CD4-positive, CD25-positive, alpha-beta regulatory T cell (primary cell): ENCODE data around the gene WDR37. TPM values are rescaled to one million over a fixed set of nuclear protein-coding genes. Genes with fewer than 3 reads are reported as not detected.

Experiments used
- ATAC-seq, 2 donors: fragments of 150-1000 bp; cut with Tn5 transposase; one replicate each; pipeline ENCODE4 v1.10.0; 2021; ENCODE audit warnings: low read depth in 2 of 2, moderate number of reproducible peaks in 2 of 2, moderate library complexity in 1 of 2
- DNase-seq, 3 donors: peaks; one replicate each; pipeline versions ENCODE4 v3.0.0 to v3.0.0-alpha.2; 2012 to 2022; ENCODE audit warnings: mixed read lengths in 1 of 3
- H3K27ac ChIP-seq: one replicate; pipeline ENCODE4 v1.7.0; 2013; ENCODE audit warnings: mild to moderate bottlenecking, low read length; ENCODE audit not compliant: insufficient read depth, poor library complexity, severe bottlenecking
- H3K27me3 ChIP-seq: one replicate; pipeline ENCODE4 v1.7.0; 2013; ENCODE audit warnings: low read length; ENCODE audit not compliant: control insufficient read depth, insufficient read depth
- H3K36me3 ChIP-seq: one replicate; pipeline ENCODE4 v1.7.0; 2013; ENCODE audit warnings: mild to moderate bottlenecking, low read length, moderate library complexity; ENCODE audit not compliant: control insufficient read depth, insufficient read depth
- H3K4me1 ChIP-seq: 2 replicates; pipeline ENCODE4 v1.7.0; 2013; ENCODE audit warnings: mild to moderate bottlenecking, low read length; ENCODE audit not compliant: insufficient read depth, control insufficient read depth, poor library complexity, severe bottlenecking
- H3K4me3 ChIP-seq: one replicate; pipeline ENCODE4 v1.7.0; 2013; ENCODE audit warnings: low read depth, mild to moderate bottlenecking, low read length, moderate library complexity
- H3K9me3 ChIP-seq, 2 experiments: 1 replicate in 1 of 2; 2 replicates in 1 of 2; pipeline ENCODE4 v1.7.0; 2013; ENCODE audit warnings: low read length in 2 of 2, mild to moderate bottlenecking in 1 of 2, moderate library complexity in 1 of 2; ENCODE audit not compliant: control insufficient read depth in 2 of 2
- H3K27ac Mint-ChIP-seq, 3 donors: one replicate each; pipeline ENCODE4 v1.8.0; 2020 to 2022; ENCODE audit warnings: mild to moderate bottlenecking in 3 of 3, mixed read lengths in 3 of 3, moderate library complexity in 2 of 3
- H3K27me3 Mint-ChIP-seq: one replicate; pipeline ENCODE4 v1.8.0; 2022; ENCODE audit warnings: mild to moderate bottlenecking, mixed read lengths
- H3K36me3 Mint-ChIP-seq: one replicate; pipeline ENCODE4 v1.8.0; 2020; ENCODE audit warnings: mixed read lengths
- H3K4me1 Mint-ChIP-seq, 4 donors: one replicate each; pipeline ENCODE4 v1.8.0; 2020 to 2022; ENCODE audit warnings: mixed read lengths in 4 of 4, mild to moderate bottlenecking in 1 of 4
- H3K4me3 Mint-ChIP-seq, 4 donors: one replicate each; pipeline ENCODE4 v1.8.0; 2020 to 2022; ENCODE audit warnings: mild to moderate bottlenecking in 4 of 4, mixed read lengths in 4 of 4, moderate library complexity in 3 of 4
- H3K9me3 Mint-ChIP-seq, 7 donors: one replicate each; pipeline ENCODE4 v1.8.0; 2020 to 2022; ENCODE audit warnings: mixed read lengths in 7 of 7, mild to moderate bottlenecking in 3 of 7, moderate library complexity in 2 of 7
- polyA plus RNA-seq, 4 donors: library from polyadenylated mRNA; unstranded; fragments of 300-500 nt; fragmentation: Illumina TruSeq; gene quantifications; one replicate each; pipeline ENCODE4 v1.2.3, GENCODE V29; 2021
- total RNA-seq: library from RNA; stranded (reverse); gene quantifications from one replicate; pipeline ENCODE4 v1.2.3, GENCODE V29; 2022

Gene WDR37
- total and polyA plus RNA-seq, 5 donors from 2014 or later = 10.6 to 31.6 (median 12.8) TPM

DNA sequence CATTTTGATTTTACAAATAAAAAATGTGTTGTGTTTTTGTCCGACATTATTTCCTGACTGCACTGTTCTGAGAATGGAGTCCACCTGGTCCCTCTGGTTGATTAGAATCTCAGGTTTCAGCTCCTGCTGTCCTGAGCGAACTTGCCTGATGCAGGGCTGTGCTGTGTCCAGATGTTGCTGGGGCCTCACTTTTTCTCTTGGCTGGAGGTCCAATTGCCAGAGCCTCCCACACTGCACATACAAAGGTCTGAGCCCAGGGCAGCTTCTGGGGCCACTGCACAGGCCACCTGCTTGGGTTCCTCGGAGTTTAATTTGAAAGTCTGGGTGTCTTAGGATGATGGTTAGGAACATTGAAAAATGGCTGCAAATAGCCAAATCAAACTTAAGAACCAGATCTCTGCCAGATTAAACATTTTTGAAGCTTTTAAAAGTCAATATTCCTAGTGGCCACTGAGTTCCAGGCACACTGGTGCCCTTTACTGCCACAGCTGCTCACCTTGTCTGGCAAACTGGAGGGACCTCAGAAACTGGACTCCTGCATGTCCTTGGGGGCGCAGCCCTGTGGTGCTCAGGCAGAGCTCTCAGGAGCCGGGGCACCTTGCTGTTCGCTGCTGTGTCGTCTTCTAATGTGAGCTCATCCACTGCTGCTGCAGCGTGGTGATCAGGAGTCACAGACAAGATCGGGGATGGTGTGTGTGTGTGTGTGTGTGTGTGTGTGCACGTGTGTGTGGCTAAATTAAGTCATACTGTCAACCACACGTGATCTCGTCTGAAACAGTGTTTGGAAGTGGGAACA lies 75.0 kb downstream of the WDR37 start:
- no peak for DNase-seq
- H3K36me3 ChIP-seq = peaks cover 51% of the 10 kb centered on the region
- peaks cover 0 to 10% (median 7%) of the 10 kb centered on the region in 4 donors for H3K4me1 Mint-ChIP-seq

DNA sequence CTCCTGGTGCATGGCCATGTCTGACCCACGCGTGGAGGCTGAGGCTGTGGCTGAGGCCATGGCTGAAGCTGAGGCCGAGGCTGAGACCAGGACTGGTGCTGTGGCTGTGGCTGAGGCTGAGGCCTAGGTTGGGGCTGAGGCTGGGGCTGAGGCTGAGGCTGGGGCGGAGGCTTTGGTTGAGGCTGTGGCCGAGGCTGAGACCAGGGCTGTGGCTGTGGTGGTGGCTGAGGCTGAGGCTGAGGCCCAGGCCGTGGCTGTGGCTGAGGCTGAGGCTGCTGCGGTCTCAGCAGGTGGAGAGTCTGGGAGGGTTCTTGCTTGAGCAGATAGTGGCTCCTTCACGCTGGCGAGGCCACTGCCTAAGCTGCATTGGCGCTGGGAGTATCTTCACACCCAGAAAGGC lies 76.4 kb downstream of the WDR37 start:
- ATAC-seq (no peak), DNase-seq (no peak)
- Histone ChIP-seq H3K4me3 (no peak overlapping the region), H3K4me1 (no peaks in the 10 kb centered on the region), H3K27ac (no peak overlapping the region), H3K9me3 (no peaks in the 10 kb centered on the region), H3K36me3 (peaks cover 38% of the 10 kb centered on the region), H3K27me3 (no peaks in the 10 kb centered on the region)
- Mint-ChIP-seq H3K4me3 (no peak overlapping the region), H3K9me3 (peaks cover 0 to 2% (median 0%) of the 10 kb centered on the region in 7 donors), H3K4me1 (peaks cover 0 to 10% (median 7%) of the 10 kb centered on the region in 4 donors), H3K27me3 (no peaks in the 10 kb centered on the region), H3K36me3 (peaks cover 28% of the 10 kb centered on the region), H3K27ac (no peak overlapping the region)

More for the DNA sequence above, 75.0 kb downstream of the WDR37 start:
- Mint-ChIP-seq H3K9me3 (peaks cover 0 to 2% (median 0%) of the 10 kb centered on the region in 7 donors), H3K36me3 (peaks cover 28% of the 10 kb centered on the region), H3K4me3 (no peak overlapping the region), H3K27ac (peak overlapping the region in 1 of 3 donors; percentile 33), H3K27me3 (no peaks in the 10 kb centered on the region)
- no peaks in the 10 kb centered on the region for H3K4me1 ChIP-seq
- no peaks in the 10 kb centered on the region for H3K9me3 ChIP-seq
- no peaks in the 10 kb centered on the region for H3K27me3 ChIP-seq
- H3K27ac ChIP-seq = no peak overlapping the region
- no peak overlapping the region for H3K4me3 ChIP-seq
- no peak for ATAC-seq

- no peaks in the 10 kb centered on the region for H3K27me3 Mint-ChIP-seq
- H3K4me3 Mint-ChIP-seq = no peak overlapping the region
- peaks cover 0 to 5% (median 2%) of the 10 kb centered on the region in 7 donors for H3K9me3 Mint-ChIP-seq
- DNase-seq = peak in 1 of 3 donors; percentile 34
- Histone ChIP-seq H3K9me3 (peaks cover 4 to 5% of the 10 kb centered on the region in 2 experiments), H3K36me3 (peaks cover 33% of the 10 kb centered on the region), H3K4me3 (no peak overlapping the region), H3K4me1 (no peaks in the 10 kb centered on the region), H3K27ac (no peak overlapping the region), H3K27me3 (no peaks in the 10 kb centered on the region)
- ATAC-seq = peak in 1 of 2 donors; percentile 18
- peak overlapping the region; percentile 15 to 80 (median 72) for H3K27ac Mint-ChIP-seq
- peaks cover 24% of the 10 kb centered on the region for H3K36me3 Mint-ChIP-seq
- peaks cover 0 to 10% (median 7%) of the 10 kb centered on the region in 4 donors for H3K4me1 Mint-ChIP-seq
These were observed 77.4 kb downstream of the WDR37 start for GRCh38 chr10:1133495-1134045.

- Histone ChIP-seq H3K27ac (no peak overlapping the region), H3K27me3 (no peaks in the 10 kb centered on the region), H3K4me1 (no peaks in the 10 kb centered on the region), H3K36me3 (peaks cover 27% of the 10 kb centered on the region), H3K4me3 (no peak overlapping the region), H3K9me3 (peaks cover 10 to 11% of the 10 kb centered on the region in 2 experiments)
- H3K9me3 Mint-ChIP-seq = peaks cover 0 to 11% (median 4%) of the 10 kb centered on the region in 7 donors
- peaks cover 0 to 10% (median 7%) of the 10 kb centered on the region in 4 donors for H3K4me1 Mint-ChIP-seq
- peak overlapping the region; percentile 15 to 72 (median 56) for H3K27ac Mint-ChIP-seq
- H3K36me3 Mint-ChIP-seq = peaks cover 19% of the 10 kb centered on the region
- no peak overlapping the region for H3K4me3 Mint-ChIP-seq
- H3K27me3 Mint-ChIP-seq = peaks cover 5% of the 10 kb centered on the region
- DNase-seq (no peak), ATAC-seq (no peak)
These were observed 78.0 kb downstream of the WDR37 start for GRCh38 chr10:1134156-1134555.

- H3K27ac Mint-ChIP-seq = no peak overlapping the region
- peaks cover 15% of the 10 kb centered on the region for H3K27me3 Mint-ChIP-seq
These were observed 80.1 kb downstream of the WDR37 start for GRCh38 chr10:1136268-1136667.

GRCh38 chr10:1137499-1138163 lies 81.4 kb downstream of the WDR37 start:
- H3K36me3 ChIP-seq = no peaks in the 10 kb centered on the region
- H3K27ac Mint-ChIP-seq = no peak overlapping the region
- ATAC-seq (no peak), DNase-seq (no peak)
- peaks cover 0 to 10% (median 7%) of the 10 kb centered on the region in 4 donors for H3K4me1 Mint-ChIP-seq
- no peaks in the 10 kb centered on the region for H3K4me1 ChIP-seq
- H3K36me3 Mint-ChIP-seq = no peaks in the 10 kb centered on the region
- H3K27me3 ChIP-seq = no peaks in the 10 kb centered on the region
- H3K27ac ChIP-seq = no peak overlapping the region
- H3K27me3 Mint-ChIP-seq = peaks cover 15% of the 10 kb centered on the region
- H3K9me3 ChIP-seq = peaks cover 13% of the 10 kb centered on the region in 2 experiments
- H3K9me3 Mint-ChIP-seq = peaks cover 0 to 17% (median 8%) of the 10 kb centered on the region in 7 donors
- no peak overlapping the region for H3K4me3 Mint-ChIP-seq
- H3K4me3 ChIP-seq = no peak overlapping the region

More at GRCh38 chr10:1136268-1136667, 80.1 kb downstream of the WDR37 start:
- H3K36me3 ChIP-seq = peaks cover 7% of the 10 kb centered on the region
- no peaks in the 10 kb centered on the region for H3K27me3 ChIP-seq
- DNase-seq (no peak), ATAC-seq (no peak)
- H3K4me1 ChIP-seq = no peaks in the 10 kb centered on the region
- Mint-ChIP-seq H3K4me3 (no peak overlapping the region), H3K9me3 (peaks cover 0 to 17% (median 6%) of the 10 kb centered on the region in 7 donors), H3K36me3 (peaks cover 6% of the 10 kb centered on the region), H3K4me1 (peaks cover 0 to 10% (median 7%) of the 10 kb centered on the region in 4 donors)
- peaks cover 13% of the 10 kb centered on the region in 2 experiments for H3K9me3 ChIP-seq
- no peak overlapping the region for H3K4me3 ChIP-seq
- H3K27ac ChIP-seq = no peak overlapping the region

DNA sequence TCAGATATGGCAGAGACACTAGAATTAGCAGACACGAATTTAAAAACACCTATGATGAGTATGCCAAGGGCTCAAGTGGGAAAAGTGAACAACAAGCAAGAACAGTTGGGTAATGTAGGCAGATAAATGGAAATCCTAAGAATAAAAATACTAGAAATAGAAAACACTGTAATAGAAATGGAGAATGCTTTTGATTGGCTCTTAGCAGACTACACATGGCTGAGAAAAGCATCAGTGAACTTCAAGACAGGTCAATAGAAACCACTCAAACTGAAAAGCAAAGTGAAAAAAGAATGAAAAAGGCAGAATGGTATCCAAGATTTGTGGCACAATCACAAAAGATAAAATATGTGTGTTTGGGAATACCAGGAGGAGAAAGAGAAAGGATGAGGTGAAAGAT lies 82.3 kb downstream of the WDR37 start:
- H3K4me1 ChIP-seq = no peaks in the 10 kb centered on the region
- H3K4me3 Mint-ChIP-seq = no peak overlapping the region
- H3K36me3 Mint-ChIP-seq = no peaks in the 10 kb centered on the region
- peaks cover 0 to 9% (median 5%) of the 10 kb centered on the region in 4 donors for H3K4me1 Mint-ChIP-seq
- no peak for DNase-seq
- H3K27ac Mint-ChIP-seq = no peak overlapping the region
- no peak overlapping the region for H3K4me3 ChIP-seq
- no peak overlapping the region for H3K27ac ChIP-seq
- H3K9me3 Mint-ChIP-seq = peaks cover 0 to 17% (median 8%) of the 10 kb centered on the region in 7 donors
- H3K27me3 ChIP-seq = no peaks in the 10 kb centered on the region
- H3K27me3 Mint-ChIP-seq = peaks cover 15% of the 10 kb centered on the region
- H3K36me3 ChIP-seq = no peaks in the 10 kb centered on the region
- no peak for ATAC-seq
- H3K9me3 ChIP-seq = peaks cover 13% of the 10 kb centered on the region in 2 experiments
